GM21737 (cell line): ENCODE measurements around the gene THSD4.

Experiments
- ATAC-seq: cut with Tn5 transposase; IDR thresholded peaks from one replicate; pipeline ENCODE4 v1.9.1; 2021; ENCODE audit warnings: mild to moderate bottlenecking, moderate library complexity; ENCODE audit not compliant: unreplicated experiment

The THSD4 gene

GRCh38 chr15:71629781-71630474 lies 514.7 kb downstream of the THSD4 start:
- ATAC-seq, result no peak

GRCh38 chr15:71630475-71630809 lies 515.2 kb downstream of the THSD4 start:
- ATAC-seq, result no peak

GRCh38 chr15:71632576-71633195 lies 517.4 kb downstream of the THSD4 start:
- ATAC-seq, result no peak

GRCh38 chr15:71634820-71635560 lies 519.7 kb downstream of the THSD4 start:
- ATAC-seq, result no peak

GRCh38 chr15:71635735-71636134 lies 520.5 kb downstream of the THSD4 start:
- ATAC-seq, result no peak

- no peak for ATAC-seq
Measured at GRCh38 chr15:71638876-71639275, 523.6 kb downstream of the THSD4 start.

GRCh38 chr15:71639471-71639870 lies 524.2 kb downstream of the THSD4 start:
- no peak for ATAC-seq

GRCh38 chr15:71643918-71644317 lies 528.6 kb downstream of the THSD4 start:
- no peak for ATAC-seq

GRCh38 chr15:71646767-71647486 lies 531.7 kb downstream of the THSD4 start:
- no peak for ATAC-seq

- ATAC-seq, result no peak
Measured at GRCh38 chr15:71647487-71647808, 532.2 kb downstream of the THSD4 start.

GRCh38 chr15:71648095-71648494 lies 532.8 kb downstream of the THSD4 start:
- ATAC-seq, result no peak

GRCh38 chr15:71649894-71650293 lies 534.6 kb downstream of the THSD4 start:
- ATAC-seq, result no peak

- no peak for ATAC-seq
Measured at GRCh38 chr15:71650603-71651002, 535.3 kb downstream of the THSD4 start.

- no peak for ATAC-seq
Measured at GRCh38 chr15:71651750-71652186, 536.5 kb downstream of the THSD4 start.

- no peak for ATAC-seq
Measured at GRCh38 chr15:71654042-71654719, 538.9 kb downstream of the THSD4 start.

- ATAC-seq, result no peak
Measured at GRCh38 chr15:71654720-71655174, 539.5 kb downstream of the THSD4 start.

- ATAC-seq, result no peak
Measured at GRCh38 chr15:71656425-71656824, 541.2 kb downstream of the THSD4 start.

GRCh38 chr15:71657141-71657540 lies 541.9 kb downstream of the THSD4 start:
- no peak for ATAC-seq

GRCh38 chr15:71658036-71658435 lies 542.8 kb downstream of the THSD4 start:
- ATAC-seq, result no peak

- ATAC-seq, result no peak
Measured at GRCh38 chr15:71658827-71659729, 543.8 kb downstream of the THSD4 start.
